IPS-18c (cell line): ENCODE results near the gene SYNGR3.
A peak's percentile ranks its signal among the peaks of the same experiment; 100 is the strongest.

Source experiments
- H3K4me3 ChIP-seq: 2 replicates; pipeline ENCODE4 v1.7.0; 2013; ENCODE audit warnings: low read depth, mild to moderate bottlenecking, low read length, moderate library complexity; ENCODE audit not compliant: insufficient read depth
- H3K9me3 ChIP-seq: one replicate; pipeline ENCODE4 v1.6.1; 2013; ENCODE audit warnings: mild to moderate bottlenecking, low read length, moderate library complexity; ENCODE audit not compliant: control insufficient read depth, insufficient read depth

Gene SYNGR3

GRCh38 chr16:1972490-1972877 is 17.3 kb upstream of the SYNGR3 start:
- H3K9me3 ChIP-seq: no peaks in the 10 kb centered on the region
- peak overlapping the region; percentile 73 for H3K4me3 ChIP-seq

DNA sequence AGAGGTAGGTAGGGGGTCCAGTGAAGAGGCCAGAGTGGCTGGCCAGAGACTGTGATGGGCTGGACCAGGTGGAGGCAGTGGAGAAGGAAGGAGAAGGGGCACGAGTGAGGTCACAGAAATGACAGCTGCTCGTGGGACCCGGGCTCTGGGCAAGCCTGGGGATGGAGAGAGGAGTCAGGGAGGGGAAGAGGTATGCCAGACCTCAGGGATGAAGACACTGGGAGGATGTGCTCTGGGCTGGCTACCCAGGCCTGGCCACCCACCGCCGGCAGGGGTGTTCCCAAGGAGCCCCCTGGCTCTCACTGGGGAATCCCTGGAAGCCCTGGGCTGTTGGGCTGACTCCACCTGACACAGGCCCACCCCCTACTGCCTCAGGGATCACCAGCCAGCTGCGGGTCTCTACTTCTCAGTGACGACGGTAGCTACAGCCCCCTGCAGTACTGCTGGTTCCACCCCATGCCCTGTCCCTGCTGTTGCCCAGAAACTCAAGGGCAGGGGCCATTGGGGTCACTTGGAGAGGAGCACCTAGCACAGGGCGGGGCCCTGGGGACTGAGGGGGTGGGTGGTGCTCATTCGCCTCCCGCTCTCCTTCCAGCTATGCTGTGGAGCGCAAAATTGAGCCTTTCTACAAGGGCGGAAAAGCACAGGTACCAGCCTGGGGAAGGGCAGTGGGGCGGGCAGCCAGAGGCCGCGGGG is 16.2 kb upstream of the SYNGR3 start:
- Histone ChIP-seq H3K9me3 (no peaks in the 10 kb centered on the region), H3K4me3 (no peak overlapping the region)

DNA sequence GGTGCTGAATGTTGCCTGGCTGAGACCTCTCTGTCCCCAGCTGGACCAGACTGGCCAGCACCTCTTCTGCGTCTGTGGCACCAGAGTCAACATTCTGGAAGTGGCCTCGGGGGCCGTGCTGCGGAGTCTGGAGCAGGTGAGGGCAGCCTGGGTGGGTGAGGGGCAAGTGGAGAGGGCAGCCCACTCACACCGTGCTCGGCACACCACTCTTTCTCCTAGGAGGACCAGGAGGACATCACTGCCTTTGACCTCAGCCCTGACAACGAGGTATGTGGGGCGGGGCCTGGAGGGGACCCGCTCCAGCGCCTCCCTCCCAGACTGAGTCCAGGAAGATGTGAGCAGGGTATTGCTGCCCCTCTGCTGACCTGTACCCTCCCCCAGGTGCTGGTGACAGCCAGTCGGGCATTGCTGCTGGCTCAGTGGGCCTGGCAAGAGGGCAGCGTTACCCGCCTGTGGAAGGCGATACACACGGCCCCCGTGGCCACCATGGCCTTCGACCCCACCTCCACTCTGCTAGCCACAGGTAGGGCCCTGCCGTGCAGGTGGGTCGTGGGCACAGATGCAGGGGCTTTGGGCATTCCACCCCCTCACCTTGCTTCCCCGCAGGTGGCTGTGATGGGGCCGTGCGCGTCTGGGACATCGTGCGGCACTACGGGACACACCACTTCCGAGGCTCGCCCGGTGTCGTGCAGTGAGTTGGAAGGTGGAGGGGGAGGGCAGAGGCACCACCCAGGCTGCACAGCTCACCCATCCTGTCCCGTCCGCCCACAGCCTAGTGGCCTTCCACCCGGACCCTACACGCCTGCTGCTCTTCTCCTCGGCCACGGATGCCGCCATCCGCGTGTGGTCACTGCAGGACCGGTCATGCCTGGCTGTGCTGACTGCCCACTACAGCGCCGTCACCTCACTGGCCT is 15.4 kb upstream of the SYNGR3 start:
- H3K9me3 ChIP-seq: no peaks in the 10 kb centered on the region

DNA sequence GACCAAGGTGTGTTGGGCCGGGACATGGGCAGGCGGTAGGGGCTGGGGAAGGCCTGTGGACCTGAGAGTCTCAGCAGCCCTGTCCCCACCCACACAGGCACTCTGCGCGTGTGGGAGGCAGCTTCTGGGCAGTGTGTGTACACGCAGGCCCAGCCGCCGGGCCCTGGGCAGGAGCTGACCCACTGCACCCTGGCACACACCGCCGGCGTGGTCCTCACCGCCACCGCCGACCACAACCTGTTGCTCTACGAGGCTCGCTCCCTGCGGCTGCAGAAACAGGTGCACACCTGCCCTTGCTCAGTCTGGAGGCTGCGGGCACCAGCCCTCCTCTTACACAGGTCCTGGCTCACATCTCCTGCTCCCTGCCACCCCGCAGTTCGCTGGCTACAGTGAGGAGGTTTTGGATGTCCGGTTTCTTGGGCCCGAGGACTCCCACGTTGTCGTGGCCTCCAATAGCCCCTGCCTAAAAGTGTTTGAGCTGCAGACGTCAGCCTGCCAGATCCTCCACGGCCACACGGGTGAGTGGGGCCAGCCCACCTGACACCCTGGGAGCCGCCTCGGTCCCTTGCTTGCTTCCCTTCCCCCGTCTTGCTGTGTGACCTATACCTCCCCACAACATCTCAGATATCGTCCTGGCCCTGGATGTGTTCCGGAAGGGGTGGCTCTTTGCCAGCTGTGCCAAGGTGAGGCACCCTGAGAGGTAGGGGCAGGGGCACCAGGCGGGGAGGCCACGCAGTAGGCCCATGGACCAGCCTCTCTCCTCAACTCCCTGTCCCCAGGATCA is 14.1 kb upstream of the SYNGR3 start:
- Histone ChIP-seq H3K4me3 (no peak overlapping the region), H3K9me3 (peaks cover 3% of the 10 kb centered on the region)

More for the DNA sequence above, 15.4 kb upstream of the SYNGR3 start:
- no peak overlapping the region for H3K4me3 ChIP-seq

DNA sequence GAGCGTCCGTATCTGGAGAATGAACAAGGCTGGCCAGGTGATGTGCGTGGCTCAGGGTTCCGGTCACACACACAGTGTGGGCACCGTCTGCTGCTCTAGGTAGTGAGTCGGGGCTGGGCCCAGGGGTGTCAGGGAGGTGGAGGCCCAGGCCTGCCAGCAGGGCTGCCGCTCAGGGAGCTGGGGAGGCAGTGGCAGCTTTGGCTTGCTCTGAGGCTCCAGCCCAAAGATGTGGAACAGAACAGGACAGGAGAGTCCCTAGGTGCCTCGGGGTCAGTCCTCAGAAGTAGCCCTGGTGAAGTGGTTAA is 13.6 kb upstream of the SYNGR3 start:
- peaks cover 3% of the 10 kb centered on the region for H3K9me3 ChIP-seq
- H3K4me3 ChIP-seq: no peak overlapping the region

DNA sequence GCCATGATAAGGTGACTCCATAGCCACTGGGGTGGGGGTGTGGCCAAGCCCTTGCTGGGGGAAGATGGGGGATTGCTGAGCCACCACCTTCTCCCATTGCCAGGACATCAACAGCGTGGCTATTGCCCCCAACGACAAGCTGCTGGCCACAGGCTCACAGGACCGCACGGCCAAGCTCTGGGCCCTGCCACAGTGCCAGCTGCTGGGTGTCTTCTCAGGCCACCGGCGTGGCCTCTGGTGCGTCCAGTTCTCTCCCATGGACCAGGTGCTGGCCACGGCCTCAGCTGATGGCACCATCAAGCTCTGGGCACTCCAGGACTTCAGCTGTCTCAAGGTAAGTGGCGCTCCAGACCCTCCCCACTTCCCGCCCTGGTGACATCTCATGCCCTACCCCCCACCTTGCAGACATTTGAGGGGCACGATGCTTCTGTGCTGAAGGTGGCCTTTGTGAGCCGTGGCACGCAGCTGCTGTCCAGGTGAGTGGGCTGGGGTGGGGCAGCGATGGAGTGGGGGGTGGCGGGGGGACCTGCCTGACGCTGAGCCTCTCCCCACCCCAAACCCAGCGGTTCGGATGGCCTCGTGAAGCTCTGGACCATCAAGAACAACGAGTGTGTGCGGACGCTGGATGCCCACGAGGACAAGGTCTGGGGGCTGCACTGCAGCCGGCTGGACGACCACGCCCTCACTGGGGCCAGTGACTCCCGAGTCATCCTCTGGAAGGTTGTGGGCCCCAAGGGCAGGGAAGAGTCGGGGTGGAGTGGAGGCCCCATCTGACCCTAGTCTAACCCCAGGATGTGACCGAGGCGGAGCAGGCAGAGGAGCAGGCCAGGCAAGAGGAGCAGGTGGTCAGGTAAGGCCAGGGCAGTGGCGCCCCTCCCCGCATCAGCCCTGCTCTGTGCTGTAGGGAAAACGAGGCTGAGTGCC is 12.6 kb upstream of the SYNGR3 start:
- Histone ChIP-seq H3K9me3 (peaks cover 3% of the 10 kb centered on the region), H3K4me3 (no peak overlapping the region)

GRCh38 chr16:1977875-1978268 is 11.9 kb upstream of the SYNGR3 start:
- H3K9me3 ChIP-seq: peaks cover 3% of the 10 kb centered on the region
- no peak overlapping the region for H3K4me3 ChIP-seq

DNA sequence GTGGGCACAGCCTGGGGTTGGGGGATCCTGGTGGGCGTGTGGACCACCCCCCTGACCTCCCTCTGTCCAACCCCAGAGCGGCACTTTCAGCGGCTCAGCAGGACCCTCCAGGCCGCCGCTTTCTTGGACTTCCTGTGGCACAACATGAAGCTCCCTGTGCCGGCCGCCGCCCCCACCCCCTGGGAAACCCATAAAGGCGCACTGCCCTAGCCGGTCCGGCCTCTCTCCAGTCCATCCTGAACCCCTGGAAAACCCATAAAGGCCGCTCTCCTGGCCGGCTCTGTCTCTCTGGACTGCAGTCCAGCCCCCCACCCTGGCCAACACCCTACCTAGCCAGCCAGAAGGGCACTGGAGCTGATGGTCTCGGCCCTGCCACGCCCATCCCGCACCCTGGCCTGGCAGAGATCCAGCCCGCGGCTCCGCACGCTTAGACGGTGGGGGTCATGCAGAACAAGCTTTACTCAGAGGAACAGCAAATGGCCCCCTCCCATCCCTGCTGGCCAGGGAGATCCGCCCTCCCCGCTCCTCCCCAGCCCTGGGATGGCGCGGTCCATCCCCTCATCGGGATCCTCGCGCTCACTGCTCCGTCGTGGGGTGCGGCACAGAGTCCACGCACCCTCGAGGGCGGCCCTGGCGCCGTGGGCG is 11.2 kb upstream of the SYNGR3 start:
- Histone ChIP-seq H3K4me3 (peak overlapping the region; percentile 43), H3K9me3 (peaks cover 3% of the 10 kb centered on the region)

DNA sequence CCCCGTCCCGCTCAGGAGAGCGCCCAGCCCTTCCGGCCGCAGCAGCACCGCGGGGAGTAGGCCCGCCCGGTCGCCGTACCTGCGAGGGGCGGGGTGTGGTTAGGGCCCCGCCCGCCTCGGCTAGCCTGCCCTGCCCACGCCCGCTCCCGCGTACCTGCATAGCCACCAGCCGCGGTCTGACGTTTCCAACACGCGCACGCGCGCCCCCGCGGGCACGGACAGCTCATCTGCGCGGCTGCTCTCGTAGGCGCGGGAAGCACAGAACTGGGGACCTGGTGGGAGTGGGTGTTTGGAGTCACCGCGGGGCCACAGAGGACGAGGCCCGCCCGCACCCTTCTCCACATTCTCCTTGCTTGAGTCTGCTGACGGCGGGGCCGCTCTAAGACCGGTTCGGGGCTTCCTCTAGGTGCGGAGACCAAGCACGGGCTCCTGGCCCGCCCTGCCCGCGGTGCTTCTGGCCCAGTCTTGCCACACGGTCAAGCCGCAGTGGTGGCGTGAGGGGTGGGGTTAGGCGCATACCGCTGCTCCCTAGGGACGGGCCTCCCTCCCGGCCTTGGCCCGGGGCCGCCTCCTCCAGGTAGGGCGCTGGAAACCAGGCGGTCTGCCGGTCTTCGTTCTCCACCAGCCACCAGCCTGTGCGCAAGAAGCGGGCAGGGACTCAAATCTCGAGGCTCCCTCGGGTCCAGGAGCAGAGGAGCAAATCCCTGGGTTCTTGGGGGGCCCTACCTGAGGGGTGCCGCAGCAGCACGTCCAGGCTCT is 10.3 kb upstream of the SYNGR3 start:
- peak overlapping the region; percentile 43 for H3K4me3 ChIP-seq

DNA sequence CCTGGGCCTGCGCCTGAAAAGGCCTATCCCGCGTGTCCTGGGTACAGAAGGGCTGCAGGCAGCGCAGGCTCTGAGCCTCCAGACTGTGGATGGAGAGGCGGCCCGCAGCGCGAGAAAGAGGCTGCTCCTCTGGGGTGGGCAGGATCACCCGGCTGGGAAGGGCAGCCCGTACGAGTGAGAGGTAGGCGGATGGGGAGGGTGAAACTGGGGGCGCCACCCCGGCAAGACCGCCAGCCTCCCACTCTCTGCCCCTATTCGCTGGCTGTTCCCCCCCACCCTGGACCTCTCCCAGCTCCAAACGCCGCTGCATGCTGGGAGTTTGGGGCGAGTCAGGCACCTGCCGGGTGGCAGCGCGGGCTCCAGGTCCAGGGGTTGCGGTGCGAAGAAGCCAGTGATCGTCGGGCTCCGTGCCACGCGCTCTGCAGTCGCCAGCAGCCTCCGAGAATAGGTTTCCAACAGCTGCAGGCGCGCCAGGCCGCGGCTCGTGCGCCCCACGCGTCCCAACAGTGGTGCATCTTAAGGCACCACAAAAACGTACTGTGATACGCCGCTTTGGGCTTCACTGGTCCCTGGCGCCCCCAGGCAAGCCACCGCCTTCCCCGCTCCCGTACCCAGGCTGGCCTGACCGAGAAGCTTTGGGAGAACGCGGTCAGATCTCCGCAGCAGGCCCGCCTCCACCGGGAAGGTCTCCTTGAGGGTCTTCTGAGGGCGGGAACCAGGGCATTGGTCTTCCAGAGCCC is 9.6 kb upstream of the SYNGR3 start:
- H3K4me3 ChIP-seq: peak overlapping the region; percentile 43; the same call in 1 of the 2 replicates
- H3K9me3 ChIP-seq: peaks cover 3% of the 10 kb centered on the region

More for the DNA sequence above, 10.3 kb upstream of the SYNGR3 start:
- H3K9me3 ChIP-seq: peaks cover 3% of the 10 kb centered on the region

DNA sequence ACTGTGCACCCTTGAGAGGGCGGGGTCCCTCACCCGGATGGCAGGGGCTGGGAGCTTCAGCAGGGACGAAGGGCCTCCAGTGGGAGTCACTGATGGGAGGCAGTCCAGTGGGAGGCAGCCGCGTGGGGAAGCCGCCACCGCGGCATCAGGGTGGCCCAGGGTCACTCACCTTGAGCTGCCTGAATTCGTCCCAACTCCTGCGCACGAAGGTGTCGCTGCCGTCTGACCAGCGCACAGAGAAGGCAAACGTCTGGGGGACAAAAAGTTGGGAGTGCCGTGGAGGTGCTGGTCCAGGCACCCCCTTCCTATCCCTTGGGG is 9.0 kb upstream of the SYNGR3 start:
- Histone ChIP-seq H3K9me3 (peaks cover 3% of the 10 kb centered on the region), H3K4me3 (peak overlapping the region; percentile 9)

DNA sequence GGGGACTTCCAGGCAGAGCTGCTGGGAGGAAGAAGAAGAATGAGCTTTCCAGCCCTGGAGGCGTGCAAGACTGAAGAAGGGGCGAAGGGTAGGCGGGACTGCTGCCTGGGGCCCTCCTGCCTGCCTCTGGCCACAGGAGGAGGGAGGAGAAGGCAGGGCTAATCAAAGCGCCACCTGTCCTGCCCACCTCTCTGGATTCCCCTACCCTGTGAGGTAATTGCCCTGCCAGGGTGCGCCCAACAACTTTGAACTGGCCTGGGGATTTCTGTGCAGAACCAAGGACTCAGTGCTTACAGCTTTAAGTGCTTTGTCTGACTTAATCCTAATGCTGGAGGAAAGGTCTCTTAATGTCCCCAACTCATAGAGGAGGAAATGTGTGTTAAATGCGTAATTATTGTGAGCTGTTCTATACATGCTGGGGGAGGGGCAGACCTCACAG is 8.4 kb upstream of the SYNGR3 start, which contains the start of gene NOXO1:
NOXO1 (minus strand) TSS at position 72 of the 439 bp plus-strand sequence. CDS start 290 bp downstream, outside the sequence.
- Histone ChIP-seq H3K9me3 (peaks cover 3% of the 10 kb centered on the region), H3K4me3 (peak within 1 kb of the TSS; percentile 9)

GRCh38 chr16:1982013-1982433 is 7.7 kb upstream of the SYNGR3 start:
- Histone ChIP-seq H3K9me3 (peaks cover 3% of the 10 kb centered on the region), H3K4me3 (no peak overlapping the region)

GRCh38 chr16:1982991-1983543 is 6.7 kb upstream of the SYNGR3 start:
- Histone ChIP-seq H3K9me3 (peaks cover 3% of the 10 kb centered on the region), H3K4me3 (peak overlapping the region; percentile 89)
